GM19035 (cell line): ENCODE data around the gene MAMDC4.

Source experiments
- ATAC-seq: cut with Tn5 transposase; IDR thresholded peaks from one replicate; pipeline ENCODE4 v1.9.1; 2021; ENCODE audit not compliant: unreplicated experiment

The MAMDC4 gene

DNA sequence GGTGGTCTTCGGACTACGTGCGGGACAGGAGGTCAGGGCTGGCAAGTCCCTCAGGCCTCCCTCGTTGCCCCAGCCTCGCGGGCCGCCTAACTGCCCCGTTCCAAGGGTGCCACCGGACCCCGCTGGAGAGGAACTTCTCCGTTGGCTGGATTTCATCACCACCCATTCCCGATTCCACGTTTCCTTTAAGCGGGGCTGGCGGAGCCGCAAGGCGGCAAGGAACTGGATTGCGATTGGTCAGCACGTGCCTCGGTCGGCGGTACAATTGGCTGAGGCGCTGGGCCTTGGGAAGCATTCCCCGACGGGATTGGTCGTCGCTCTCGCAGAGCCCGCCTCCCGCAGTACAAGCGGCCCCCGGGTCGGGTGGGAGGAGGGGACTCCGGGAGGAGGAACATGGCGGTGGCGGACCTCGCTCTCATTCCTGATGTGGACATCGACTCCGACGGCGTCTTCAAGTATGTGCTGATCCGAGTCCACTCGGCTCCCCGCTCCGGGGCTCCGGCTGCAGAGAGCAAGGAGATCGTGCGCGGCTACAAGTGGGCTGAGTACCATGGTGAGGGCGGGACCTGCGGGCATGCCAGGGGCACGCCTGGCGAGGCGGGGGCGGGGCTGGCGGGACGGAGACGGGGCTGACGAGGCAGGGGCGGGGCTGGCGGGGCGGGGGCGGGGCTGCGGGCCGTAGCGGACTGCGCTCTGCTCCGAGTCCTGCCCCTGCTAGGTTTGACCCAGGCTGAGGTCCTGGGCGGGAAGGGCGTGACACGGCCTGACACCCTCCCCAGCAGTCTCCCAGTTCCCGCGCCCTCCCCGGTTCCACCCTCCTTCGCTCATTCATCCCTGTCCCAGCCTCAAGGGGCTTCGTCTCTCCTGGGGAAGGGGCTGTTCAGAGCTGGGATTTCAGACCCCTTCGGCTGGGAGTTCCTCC is 2.8 kb upstream of the MAMDC4 start, which contains the start of gene PHPT1:
Gene PHPT1 (plus strand): TSS at position 372 of the 922 bp plus-strand sequence. CDS start 22 bp downstream, at position 394.
- peak; percentile 85 for ATAC-seq

DNA sequence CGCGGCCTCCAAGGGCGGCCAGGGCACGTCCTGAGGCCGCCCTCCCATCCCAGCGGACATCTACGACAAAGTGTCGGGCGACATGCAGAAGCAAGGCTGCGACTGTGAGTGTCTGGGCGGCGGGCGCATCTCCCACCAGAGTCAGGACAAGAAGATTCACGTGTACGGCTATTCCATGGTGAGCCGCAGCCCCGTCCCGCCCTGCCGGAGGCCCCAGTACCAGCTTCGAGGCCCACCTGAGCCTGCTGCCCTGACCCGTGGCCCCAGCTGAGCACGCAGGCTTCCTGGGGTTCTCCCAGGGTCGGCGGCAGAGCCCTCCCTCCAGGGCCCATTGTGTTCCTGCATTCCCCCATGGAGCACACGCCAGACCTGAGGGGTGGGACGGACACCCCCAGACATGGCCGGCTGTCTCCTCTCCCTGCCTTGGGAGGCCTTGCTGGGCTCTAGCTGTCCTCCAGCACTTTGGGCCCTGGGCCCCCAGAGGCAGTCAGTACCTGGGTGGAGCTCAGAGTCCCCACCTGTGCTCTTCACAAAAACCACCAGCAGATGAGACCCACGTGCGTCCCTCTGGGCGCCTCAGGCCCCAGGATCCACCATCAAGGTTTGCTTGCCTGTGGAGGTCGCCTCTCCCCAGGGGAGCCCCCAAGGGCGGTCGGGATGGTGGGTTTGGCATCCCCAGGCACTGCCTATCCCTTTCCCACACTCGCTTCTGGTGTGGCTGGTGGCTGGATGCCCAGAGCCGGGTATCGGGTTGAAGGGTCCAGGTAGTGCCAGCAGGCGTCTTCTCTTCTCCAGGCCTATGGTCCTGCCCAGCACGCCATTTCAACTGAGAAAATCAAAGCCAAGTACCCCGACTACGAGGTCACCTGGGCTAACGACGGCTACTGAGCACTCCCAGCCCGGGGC is 1.9 kb upstream of the MAMDC4 start:
- no peak for ATAC-seq

DNA sequence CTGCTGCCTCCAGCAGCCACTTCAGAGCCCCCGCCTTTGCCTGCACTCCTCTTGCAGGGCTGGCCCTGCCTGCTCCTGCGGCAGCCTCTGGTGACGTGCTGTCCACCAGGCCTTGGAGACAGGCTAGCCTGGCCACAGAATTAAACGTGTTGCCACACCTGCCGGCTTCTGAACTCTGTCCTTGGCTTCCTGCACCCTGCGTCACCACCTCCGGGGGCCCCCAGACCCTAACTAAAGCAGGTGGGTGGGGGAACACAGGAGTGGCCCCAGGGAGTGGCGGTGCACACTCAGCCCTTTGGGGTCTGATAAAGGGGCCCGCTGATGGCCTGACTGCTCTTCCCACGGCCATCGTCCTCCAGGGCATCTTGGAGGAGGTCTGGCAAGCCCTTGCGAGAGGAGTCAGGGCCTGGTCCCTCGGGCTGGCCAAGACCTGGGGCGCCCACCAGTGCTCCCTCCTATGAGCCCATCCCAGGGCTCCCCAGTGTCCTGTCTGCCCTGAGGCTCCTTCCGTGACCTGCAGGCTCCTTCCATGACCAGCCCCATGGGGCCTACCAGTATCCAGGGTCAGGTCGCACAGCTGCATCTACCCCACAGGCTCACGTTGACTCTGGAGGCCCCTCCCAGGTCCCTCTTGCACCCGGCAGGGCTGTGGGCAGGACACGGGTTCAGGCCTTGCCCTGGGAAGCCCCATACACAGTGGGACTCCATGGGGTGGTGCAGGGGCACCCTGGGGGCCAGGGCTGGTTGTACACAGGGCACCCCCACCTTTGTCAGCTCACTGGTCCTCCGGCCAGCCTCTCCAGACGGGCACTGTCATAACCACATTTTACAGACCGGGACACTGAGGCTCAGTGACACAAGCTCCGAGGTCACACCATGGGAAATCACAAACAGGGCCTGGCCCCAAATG is 1.0 kb upstream of the MAMDC4 start:
- ATAC-seq = no peak

DNA sequence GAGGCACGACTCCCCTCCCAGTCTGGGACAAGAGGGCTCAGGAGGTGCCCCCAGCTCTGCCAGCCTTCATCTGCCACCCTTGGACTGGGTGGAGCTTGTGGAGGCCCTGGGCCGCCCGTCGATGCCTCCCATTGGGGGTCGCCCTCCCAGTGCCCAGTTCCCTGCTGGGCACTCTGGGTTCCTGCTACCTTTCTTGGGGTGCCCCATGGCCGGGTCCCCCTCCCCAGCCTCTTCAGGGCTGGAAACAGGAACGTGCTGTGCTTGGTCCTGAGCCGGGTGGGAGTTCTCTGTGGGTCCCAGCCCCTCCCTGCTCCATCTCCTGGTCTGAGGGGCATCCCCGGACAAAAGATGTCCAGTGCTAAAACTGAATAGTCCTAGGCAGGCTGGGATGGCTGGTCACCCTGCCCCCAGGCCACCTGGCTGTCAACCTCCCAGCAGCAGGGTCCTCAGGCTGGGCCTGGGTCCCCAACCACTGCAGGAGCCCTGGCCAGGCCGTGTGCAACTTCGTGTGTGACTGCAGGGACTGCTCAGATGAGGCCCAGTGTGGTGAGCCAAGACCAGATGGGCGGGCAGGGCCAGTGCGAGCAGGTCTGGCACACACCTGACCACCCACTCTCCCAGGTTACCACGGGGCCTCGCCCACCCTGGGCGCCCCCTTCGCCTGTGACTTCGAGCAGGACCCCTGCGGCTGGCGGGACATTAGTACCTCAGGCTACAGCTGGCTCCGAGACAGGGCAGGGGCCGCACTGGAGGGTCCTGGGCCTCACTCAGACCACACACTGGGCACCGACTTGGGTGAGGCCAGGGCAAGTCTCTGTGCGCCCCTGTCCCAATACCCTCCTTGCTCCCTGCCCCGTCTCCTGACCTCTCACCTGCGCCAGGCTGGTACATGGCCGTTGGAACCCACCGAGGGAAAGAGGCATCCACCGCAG is 784 bp downstream of the MAMDC4 start:
- no peak for ATAC-seq

DNA sequence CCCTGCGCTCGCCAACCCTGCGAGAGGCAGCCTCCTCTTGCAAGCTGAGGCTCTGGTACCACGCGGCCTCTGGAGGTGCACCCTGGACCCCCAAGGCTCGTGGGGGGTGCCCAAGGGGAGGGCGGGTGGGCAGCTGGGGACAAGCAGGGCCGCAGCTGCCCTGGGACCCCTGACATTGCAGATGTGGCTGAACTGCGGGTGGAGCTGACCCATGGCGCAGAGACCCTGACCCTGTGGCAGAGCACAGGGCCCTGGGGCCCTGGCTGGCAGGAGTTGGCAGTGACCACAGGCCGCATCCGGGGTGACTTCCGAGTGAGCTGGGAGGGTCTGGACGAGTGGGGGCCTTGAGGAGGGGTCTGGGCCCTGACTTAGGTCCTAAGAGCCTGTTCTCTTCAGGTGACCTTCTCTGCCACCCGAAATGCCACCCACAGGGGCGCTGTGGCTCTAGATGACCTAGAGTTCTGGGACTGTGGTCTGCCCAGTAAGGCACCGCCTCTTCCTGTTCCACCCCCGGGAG is 1.5 kb downstream of the MAMDC4 start:
- no peak for ATAC-seq

DNA sequence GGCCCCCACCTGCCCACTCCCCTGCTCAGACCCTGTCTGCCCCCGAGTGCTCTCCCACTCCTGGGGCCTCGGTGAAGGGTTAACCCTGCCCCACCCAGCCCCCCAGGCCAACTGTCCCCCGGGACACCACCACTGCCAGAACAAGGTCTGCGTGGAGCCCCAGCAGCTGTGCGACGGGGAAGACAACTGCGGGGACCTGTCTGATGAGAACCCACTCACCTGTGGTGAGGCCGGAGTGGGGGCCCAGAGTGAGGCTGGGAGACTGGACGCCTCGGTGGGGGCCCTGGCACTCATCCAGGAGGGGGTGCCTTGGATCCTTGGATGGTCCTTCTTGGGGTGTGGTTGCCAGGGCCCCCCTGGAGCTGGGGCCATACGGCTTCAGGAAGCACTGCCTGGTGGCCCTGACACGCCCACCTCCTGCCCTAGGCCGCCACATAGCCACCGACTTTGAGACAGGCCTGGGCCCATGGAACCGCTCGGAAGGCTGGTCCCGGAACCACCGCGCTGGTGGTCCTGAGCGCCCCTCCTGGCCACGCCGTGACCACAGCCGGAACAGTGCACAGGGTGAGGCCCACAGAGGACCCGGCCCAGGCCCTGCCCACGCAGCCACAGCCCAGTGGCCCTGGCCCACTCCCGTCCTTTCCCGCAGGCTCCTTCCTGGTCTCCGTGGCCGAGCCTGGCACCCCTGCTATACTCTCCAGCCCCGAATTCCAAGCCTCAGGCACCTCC is 2.1 kb downstream of the MAMDC4 start:
- ATAC-seq = no peak

DNA sequence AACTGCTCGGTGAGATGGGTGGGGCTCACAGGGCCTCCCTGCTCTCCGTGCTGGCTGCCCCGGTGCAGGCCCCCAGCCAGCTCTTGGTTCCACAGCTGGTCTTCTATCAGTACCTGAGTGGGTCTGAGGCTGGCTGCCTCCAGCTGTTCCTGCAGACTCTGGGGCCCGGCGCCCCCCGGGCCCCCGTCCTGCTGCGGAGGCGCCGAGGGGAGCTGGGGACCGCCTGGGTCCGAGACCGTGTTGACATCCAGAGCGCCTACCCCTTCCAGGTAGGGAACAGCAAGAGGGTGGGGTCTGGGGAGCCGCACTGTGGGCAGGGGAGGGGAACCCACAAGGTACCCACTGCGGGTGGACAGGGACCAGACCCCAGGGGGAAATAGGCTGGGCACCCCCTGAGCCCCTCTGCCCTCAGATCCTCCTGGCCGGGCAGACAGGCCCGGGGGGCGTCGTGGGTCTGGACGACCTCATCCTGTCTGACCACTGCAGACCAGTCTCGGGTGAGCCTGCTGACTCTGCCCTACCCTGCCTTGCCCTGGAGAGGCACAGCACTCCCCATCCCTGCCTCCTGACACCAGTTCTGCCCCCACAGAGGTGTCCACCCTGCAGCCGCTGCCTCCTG is 2.8 kb downstream of the MAMDC4 start:
- ATAC-seq = no peak

DNA sequence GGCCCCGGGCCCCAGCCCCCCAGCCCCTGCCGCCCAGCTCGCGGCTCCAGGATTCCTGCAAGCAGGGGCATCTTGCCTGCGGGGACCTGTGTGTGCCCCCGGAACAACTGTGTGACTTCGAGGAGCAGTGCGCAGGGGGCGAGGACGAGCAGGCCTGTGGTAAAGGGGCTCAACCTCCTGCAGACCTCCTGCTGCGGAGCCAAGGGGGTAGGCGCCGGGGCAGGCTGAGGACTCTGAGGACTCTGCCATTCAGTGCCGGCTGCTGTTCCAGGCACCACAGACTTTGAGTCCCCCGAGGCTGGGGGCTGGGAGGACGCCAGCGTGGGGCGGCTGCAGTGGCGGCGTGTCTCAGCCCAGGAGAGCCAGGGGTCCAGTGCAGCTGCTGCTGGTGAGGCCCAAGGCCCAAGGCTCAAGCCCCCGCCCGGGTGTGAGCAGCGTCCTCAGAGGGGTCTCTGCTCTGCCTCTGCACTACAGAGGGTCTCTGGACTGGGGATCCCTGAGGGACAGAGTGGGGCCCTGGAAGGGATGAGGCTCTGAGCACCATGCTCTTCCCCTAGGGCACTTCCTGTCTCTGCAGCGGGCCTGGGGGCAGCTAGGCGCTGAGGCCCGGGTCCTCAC is 3.4 kb downstream of the MAMDC4 start:
- no peak for ATAC-seq

DNA sequence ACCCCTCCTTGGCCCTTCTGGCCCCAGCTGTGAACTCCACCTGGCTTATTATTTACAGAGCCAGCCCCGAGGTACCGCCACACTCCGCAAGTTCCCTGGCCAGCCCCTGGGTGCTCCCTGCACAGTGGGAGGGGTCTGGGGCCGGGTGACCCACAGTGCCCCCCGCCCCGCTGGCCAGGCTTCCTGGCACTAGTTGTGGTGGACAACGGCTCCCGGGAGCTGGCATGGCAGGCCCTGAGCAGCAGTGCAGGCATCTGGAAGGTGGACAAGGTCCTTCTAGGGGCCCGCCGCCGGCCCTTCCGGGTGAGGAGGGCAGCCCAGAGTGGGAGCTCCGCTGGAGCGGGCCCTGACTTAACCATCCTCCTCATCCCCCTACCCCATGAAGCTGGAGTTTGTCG is 3.9 kb downstream of the MAMDC4 start:
- no peak for ATAC-seq

DNA sequence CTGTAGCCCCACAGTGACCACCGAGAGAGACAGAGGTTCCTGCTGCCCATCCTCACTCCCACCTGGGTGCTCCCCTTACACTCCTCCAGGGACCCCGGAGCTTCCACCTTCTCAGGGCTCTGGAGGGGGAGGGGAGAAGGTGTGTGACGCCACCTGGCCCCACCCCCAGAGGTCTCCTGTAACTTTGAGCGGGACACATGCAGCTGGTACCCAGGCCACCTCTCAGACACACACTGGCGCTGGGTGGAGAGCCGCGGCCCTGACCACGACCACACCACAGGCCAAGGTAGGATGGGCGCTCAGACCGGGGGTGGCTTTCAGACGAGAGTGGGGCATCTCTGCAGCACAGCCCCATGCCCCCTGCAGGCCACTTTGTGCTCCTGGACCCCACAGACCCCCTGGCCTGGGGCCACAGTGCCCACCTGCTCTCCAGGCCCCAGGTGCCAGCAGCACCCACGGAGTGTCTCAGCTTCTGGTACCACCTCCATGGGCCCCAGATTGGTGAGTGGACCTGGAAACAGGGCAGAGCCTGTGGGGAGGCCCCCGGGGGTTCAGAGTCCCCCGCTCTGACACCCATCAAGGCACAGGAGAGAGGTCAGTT is 4.5 kb downstream of the MAMDC4 start:
- no peak for ATAC-seq

DNA sequence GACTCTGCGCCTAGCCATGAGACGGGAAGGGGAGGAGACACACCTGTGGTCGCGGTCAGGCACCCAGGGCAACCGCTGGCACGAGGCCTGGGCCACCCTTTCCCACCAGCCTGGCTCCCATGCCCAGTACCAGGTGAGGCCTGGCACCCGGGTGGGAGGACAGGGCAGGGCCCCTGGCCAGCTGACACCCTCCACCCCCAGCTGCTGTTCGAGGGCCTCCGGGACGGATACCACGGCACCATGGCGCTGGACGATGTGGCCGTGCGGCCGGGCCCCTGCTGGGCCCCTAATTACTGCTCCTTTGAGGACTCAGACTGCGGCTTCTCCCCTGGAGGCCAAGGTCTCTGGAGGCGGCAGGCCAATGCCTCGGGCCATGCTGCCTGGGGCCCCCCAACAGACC is 5.0 kb downstream of the MAMDC4 start:
- no peak for ATAC-seq

DNA sequence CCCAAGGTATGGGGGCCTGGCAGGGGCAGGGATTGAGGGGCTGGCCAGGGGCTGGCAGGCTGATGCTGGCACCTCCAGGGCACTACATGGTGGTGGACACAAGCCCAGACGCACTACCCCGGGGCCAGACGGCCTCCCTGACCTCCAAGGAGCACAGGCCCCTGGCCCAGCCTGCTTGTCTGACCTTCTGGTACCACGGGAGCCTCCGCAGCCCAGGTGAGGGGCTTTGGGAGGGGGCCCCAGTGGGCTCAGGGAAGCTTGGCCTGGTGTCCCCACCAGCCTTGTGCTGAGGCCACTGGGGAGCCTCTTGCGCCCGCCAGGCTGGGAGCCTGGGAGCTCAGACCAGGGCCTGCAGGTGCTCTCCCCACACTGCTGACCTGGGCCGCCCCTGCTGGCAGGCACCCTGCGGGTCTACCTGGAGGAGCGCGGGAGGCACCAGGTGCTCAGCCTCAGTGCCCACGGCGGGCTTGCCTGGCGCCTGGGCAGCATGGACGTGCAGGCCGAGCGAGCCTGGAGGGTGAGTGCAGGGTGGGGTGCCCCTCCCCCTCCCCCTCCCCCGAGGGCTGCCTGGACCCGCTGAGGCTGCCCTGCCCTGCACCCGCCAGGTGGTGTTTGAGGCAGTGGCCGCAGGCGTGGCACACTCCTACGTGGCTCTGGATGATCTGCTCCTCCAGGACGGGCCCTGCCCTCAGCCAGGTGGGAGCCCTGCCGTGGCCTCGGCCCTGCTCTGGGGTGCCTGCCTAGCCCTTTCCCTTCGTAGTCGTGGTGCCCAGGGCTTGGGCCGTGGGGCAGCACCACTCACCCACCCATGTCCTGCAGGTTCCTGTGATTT is 5.7 kb downstream of the MAMDC4 start:
- no peak for ATAC-seq

DNA sequence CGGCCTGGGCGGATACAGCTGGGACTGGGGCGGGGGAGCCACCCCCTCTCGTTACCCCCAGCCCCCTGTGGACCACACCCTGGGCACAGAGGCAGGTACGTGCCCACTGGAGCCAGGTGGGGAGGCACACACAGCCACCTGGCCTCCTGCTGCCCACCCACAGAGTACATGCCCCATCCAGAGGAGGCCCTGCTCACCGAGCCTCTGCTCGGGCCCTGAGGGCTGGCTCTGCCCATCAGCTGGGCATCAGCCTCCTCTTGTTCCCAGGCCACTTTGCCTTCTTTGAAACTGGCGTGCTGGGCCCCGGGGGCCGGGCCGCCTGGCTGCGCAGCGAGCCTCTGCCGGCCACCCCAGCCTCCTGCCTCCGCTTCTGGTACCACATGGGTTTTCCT is 6.3 kb downstream of the MAMDC4 start:
- ATAC-seq = no peak

DNA sequence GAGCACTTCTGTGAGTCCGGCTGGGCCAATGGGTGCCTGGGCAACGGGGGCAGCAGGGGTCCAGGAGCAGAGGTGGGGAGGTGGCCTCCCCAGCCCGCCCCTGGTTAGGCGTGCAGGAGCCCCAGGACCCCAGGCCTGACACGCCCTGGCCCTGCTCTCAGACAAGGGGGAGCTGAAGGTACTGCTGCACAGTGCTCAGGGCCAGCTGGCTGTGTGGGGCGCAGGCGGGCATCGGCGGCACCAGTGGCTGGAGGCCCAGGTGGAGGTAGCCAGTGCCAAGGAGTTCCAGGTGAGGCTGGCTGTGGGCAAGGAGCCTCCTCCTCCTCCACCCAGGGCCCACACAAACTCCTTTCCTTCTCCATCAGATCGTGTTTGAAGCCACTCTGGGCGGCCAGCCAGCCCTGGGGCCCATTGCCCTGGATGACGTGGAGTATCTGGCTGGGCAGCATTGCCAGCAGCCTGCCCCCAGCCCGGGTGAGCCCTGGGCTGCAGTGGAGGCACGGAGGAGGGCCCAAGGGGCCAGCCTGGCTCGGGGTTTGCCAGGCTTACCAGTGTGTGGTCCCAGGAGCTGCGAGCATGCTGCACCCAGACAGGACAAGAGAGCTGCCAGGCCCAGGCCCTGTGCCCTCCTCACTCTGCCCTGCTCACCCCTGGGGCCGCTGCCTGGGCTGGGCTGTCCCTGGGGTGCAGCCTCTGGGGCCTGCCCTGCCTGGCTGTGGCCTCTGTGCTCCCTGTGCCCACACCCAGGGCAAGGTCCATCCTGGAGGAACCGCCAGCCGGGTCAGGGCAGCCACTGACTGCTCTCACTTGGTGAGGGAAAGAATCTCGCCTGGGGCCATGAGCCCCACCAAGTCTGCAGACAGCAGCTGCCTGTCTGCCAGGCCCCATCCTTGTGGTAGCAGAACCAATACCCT is 7.0 kb downstream of the MAMDC4 start:
- no peak for ATAC-seq

DNA sequence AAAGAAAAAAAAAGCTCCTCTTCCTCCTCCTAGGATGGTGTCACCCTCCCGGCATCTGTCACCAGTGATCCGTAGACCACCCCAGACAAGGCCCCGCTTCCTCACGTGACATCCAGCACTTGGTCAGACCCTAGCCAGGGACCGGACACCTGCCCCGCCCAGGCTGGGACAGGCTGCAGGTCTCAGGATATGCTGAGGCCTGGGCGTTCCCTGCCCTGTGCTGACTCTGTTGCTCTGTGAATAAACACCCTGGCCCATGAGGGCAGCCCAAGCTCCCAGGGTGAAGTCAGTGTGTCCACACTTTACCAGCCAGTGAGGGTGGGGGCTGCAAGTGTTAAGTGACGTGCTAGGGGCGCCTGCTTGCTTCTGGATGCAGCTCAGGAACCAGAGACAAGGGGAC is 8.4 kb downstream of the MAMDC4 start:
- ATAC-seq = no peak
